Measurements from ENCODE around the gene TEKT5.
"Not testable (repeated sequence)": the region's sequence is repeated elsewhere in the genome, so short reads cannot be mapped to it uniquely, and the experiment has no call there.

The TEKT5 gene

GRCh38 chr16:10629592-10629963 lies 65.2 kb downstream of the TEKT5 start:
- DNase-seq, result no peak

- no peak for DNase-seq
Observed at GRCh38 chr16:10625595-10626357, 69.0 kb downstream of the TEKT5 start.

- no peak for DNase-seq
Observed at GRCh38 chr16:10624527-10624926, 70.2 kb downstream of the TEKT5 start.

GRCh38 chr16:10623059-10623458 lies 71.7 kb downstream of the TEKT5 start:
- no peak for DNase-seq

GRCh38 chr16:10622036-10622921 lies 72.5 kb downstream of the TEKT5 start:
- DNase-seq, result no peak

GRCh38 chr16:10621216-10621949 lies 73.3 kb downstream of the TEKT5 start:
- not testable (repeated sequence) for DNase-seq

- DNase-seq, result no peak
Observed at GRCh38 chr16:10620120-10620519, 74.6 kb downstream of the TEKT5 start.

GRCh38 chr16:10619271-10619849 lies 75.4 kb downstream of the TEKT5 start:
- DNase-seq, result no peak

GRCh38 chr16:10618710-10619209 lies 76.0 kb downstream of the TEKT5 start:
- no peak for DNase-seq

- DNase-seq, result no peak
Observed at GRCh38 chr16:10617662-10618420, 76.9 kb downstream of the TEKT5 start.

GRCh38 chr16:10616756-10617640 lies 77.7 kb downstream of the TEKT5 start:
- no peak for DNase-seq

GRCh38 chr16:10616419-10616755 lies 78.3 kb downstream of the TEKT5 start:
- no peak for DNase-seq

GRCh38 chr16:10614685-10615084 lies 80.0 kb downstream of the TEKT5 start:
- no peak for DNase-seq

- no peak for DNase-seq
Observed at GRCh38 chr16:10613785-10614485, 80.8 kb downstream of the TEKT5 start.

- no peak for DNase-seq
Observed at GRCh38 chr16:10612649-10613179, 82.0 kb downstream of the TEKT5 start.

- DNase-seq, result no peak
Observed at GRCh38 chr16:10611825-10612342, 82.8 kb downstream of the TEKT5 start.

GRCh38 chr16:10610499-10611184 lies 84.1 kb downstream of the TEKT5 start:
- no peak for DNase-seq

- no peak for DNase-seq
Observed at GRCh38 chr16:10609402-10609774, 85.3 kb downstream of the TEKT5 start.

GRCh38 chr16:10608687-10609401 lies 85.9 kb downstream of the TEKT5 start:
- DNase-seq, result no peak
